ENCODE data around the gene RNF208.

DNA sequence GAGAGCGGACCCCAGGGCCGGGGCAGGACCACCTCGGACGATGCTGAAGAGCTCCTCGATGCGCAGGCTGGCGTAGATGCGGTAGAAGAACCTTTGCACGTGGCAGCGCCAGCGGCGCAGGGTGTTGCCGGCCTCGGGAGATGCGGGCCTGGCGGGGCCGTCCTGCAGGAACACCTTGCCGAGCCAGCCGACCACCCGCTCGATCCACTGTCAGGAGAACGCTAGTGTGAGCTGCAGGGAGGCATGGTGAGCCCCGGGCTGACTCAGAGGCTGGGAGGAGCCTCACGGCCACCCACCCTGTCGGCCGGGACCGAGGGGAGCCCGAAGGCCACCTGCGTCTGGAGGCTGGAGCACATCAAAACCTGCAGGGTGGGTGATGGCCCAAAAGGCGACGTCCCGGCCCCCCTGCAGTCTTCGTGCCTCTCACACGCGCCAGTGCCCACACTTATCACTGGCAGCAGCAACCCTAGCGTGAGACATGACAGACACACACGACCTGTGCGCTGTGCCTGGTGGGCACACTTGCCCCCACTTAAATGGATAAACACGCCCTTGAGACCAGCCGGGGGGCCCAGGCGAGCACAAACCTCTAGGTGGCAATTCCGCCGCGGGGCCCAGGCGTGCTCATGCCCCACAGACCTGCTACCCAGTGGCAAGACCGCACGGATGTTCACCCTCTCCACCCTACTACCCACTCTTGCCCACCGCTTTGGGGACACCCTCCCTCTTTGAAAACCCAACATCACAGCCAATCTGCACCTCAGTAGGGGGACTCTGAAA is 37.0 kb downstream of the RNF208 start:
- TF ChIP-seq, protein P1, sequence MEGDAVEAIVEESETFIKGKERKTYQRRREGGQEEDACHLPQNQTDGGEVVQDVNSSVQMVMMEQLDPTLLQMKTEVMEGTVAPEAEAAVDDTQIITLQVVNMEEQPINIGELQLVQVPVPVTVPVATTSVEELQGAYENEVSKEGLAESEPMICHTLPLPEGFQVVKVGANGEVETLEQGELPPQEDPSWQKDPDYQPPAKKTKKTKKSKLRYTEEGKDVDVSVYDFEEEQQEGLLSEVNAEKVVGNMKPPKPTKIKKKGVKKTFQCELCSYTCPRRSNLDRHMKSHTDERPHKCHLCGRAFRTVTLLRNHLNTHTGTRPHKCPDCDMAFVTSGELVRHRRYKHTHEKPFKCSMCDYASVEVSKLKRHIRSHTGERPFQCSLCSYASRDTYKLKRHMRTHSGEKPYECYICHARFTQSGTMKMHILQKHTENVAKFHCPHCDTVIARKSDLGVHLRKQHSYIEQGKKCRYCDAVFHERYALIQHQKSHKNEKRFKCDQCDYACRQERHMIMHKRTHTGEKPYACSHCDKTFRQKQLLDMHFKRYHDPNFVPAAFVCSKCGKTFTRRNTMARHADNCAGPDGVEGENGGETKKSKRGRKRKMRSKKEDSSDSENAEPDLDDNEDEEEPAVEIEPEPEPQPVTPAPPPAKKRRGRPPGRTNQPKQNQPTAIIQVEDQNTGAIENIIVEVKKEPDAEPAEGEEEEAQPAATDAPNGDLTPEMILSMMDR (IDR thresholded peaks at IDR 0.05 in 4 of 5, conservative IDR thresholded peaks at IDR 0.05 in 1 of 5) = no peak
- no peak for TF ChIP-seq POLR2A (IDR thresholded peaks at IDR 0.05)

All from gastrocnemius medialis (tissue), 4 donors.